ENCODE data around the gene LDB2.

The LDB2 gene

DNA sequence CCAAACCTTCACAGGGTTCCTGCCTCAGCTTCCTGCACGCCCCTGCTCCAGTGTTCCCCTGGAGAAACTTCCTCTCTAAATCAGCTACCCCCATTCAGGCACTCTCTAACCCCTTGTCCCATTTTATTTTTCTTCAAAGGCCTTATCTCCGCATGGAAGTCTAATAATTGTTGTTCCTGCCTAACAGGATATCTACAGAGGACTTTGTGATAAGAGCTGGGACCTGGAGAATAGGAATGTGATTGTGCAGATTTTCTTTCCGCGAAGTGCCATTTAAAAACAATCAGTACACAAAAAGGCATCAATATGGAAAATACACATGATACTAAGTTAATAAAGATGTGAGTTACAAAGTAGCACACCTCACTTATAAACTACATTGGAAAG, 32.6 kb downstream of the LDB2 start:
- no peaks in the 10 kb centered on the region for H3F3A ChIP-seq (ENCODE audit: insufficient read depth, low read length)
- H3K27me3 ChIP-seq (replicated peaks; ENCODE audit: insufficient read depth, low read length): no peaks in the 10 kb centered on the region
- H3K4me3 ChIP-seq (ENCODE audit: low read length): no peak overlapping the region
- H3K4me2 ChIP-seq (ENCODE audit: low read depth, low read length): no peak overlapping the region
- TF ChIP-seq EZH2phosphoT487 (IDR thresholded peaks at IDR 0.05; ENCODE audit: low read length) (no peak), EZH2 (optimal IDR thresholded peaks at IDR 0.05; ENCODE audit: low read depth, low read length) (no peak)
- TF ChIP-seq, protein P1, sequence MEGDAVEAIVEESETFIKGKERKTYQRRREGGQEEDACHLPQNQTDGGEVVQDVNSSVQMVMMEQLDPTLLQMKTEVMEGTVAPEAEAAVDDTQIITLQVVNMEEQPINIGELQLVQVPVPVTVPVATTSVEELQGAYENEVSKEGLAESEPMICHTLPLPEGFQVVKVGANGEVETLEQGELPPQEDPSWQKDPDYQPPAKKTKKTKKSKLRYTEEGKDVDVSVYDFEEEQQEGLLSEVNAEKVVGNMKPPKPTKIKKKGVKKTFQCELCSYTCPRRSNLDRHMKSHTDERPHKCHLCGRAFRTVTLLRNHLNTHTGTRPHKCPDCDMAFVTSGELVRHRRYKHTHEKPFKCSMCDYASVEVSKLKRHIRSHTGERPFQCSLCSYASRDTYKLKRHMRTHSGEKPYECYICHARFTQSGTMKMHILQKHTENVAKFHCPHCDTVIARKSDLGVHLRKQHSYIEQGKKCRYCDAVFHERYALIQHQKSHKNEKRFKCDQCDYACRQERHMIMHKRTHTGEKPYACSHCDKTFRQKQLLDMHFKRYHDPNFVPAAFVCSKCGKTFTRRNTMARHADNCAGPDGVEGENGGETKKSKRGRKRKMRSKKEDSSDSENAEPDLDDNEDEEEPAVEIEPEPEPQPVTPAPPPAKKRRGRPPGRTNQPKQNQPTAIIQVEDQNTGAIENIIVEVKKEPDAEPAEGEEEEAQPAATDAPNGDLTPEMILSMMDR (IDR thresholded peaks at IDR 0.05; ENCODE audit: low read length): no peak
- no peak overlapping the region for H3K9ac ChIP-seq (ENCODE audit: low read length)
- no peak overlapping the region for H3K27ac ChIP-seq (ENCODE audit: low read length)
- no peak for DNase-seq
- no peaks in the 10 kb centered on the region for H3K4me1 ChIP-seq (ENCODE audit: low read length)
- no peaks in the 10 kb centered on the region for H3K79me2 ChIP-seq (ENCODE audit: low read length)
- no peaks in the 10 kb centered on the region for H4K20me1 ChIP-seq (ENCODE audit: insufficient read depth, low read length)
- H2AFZ ChIP-seq (ENCODE audit: low read length): no peak overlapping the region
- no peaks in the 10 kb centered on the region for H3K9me2 ChIP-seq (replicated peaks; ENCODE audit: insufficient read depth, low read length)
- no peaks in the 10 kb centered on the region for H3K9me3 ChIP-seq (replicated peaks; ENCODE audit: insufficient read depth, low read length)
- no peaks in the 10 kb centered on the region for H3K36me3 ChIP-seq (replicated peaks; ENCODE audit: insufficient read depth, low read length)

DNA sequence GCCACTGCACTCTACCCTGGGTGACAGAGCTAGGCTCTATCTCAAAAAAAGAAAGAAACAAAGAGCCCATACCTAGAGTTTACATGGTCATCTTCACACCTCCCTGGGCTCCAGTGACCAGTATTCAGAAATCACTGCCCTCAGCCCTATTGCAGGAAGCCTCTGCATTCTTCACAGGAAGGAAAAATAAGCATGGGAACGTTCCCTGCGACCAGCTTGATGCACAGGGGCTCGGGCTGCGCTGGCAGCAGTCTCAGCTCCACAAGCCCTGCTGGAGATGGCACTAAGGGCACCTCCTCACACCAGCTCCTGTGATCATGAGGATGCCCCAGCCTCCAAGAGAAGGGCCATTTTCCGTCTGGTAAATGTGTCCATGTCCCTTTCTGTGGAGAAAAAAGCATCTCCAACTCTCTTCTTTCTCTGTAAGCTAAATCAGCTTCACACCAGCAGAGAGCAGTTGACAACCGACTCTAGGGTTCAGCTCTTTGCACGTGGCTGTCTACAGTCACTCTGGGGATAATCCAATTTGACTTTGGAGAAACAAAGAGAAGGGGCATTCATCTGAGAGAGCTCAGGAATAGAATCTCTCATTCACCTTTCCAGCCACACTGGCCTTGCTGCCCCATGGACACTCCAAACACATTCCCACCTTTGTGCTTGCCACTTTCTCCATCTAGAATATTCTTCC, 33.1 kb downstream of the LDB2 start:
- Histone ChIP-seq H3K4me2 (ENCODE audit: low read depth, low read length) (no peak overlapping the region), H3K79me2 (ENCODE audit: low read length) (no peaks in the 10 kb centered on the region), H3K4me1 (ENCODE audit: low read length) (no peaks in the 10 kb centered on the region), H4K20me1 (ENCODE audit: insufficient read depth, low read length) (no peaks in the 10 kb centered on the region), H3K9me3 (replicated peaks; ENCODE audit: insufficient read depth, low read length) (no peaks in the 10 kb centered on the region), H2AFZ (ENCODE audit: low read length) (no peak overlapping the region), H3K9ac (ENCODE audit: low read length) (no peak overlapping the region), H3K9me2 (replicated peaks; ENCODE audit: insufficient read depth, low read length) (no peaks in the 10 kb centered on the region), H3K27ac (ENCODE audit: low read length) (no peak overlapping the region), H3K4me3 (ENCODE audit: low read length) (no peak overlapping the region), H3K36me3 (replicated peaks; ENCODE audit: insufficient read depth, low read length) (no peaks in the 10 kb centered on the region), H3F3A (ENCODE audit: insufficient read depth, low read length) (no peaks in the 10 kb centered on the region), H3K27me3 (replicated peaks; ENCODE audit: insufficient read depth, low read length) (no peaks in the 10 kb centered on the region)
- DNase-seq: no peak
- TF ChIP-seq, protein P1 (IDR thresholded peaks at IDR 0.05; ENCODE audit: low read length): no peak
- no peak for TF ChIP-seq EZH2 (optimal IDR thresholded peaks at IDR 0.05; ENCODE audit: low read depth, low read length)
- TF ChIP-seq EZH2phosphoT487 (IDR thresholded peaks at IDR 0.05; ENCODE audit: low read length): no peak

DNA sequence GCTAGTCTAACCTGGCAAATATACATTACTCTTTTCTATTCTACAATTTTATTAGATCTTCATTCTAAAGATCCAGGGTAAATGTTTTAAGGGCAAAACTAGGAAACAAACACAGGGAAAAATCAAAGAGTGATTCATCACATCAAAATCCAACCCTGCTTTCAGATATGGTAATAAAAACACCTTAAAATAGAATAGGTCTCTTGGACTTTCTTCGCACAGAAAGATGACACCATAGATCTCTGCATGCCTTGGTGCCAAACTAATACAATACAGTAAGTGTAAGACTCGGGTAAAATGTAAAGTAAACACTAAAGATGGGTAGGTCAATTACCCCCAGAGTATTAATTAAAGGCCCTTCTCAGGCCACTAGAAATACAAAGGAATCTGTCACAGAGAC, 34.2 kb downstream of the LDB2 start:
- Histone ChIP-seq H3K9ac (ENCODE audit: low read length) (no peak overlapping the region), H3K27ac (ENCODE audit: low read length) (no peak overlapping the region), H2AFZ (ENCODE audit: low read length) (no peak overlapping the region), H4K20me1 (ENCODE audit: insufficient read depth, low read length) (no peaks in the 10 kb centered on the region), H3K79me2 (ENCODE audit: low read length) (no peaks in the 10 kb centered on the region), H3K36me3 (replicated peaks; ENCODE audit: insufficient read depth, low read length) (no peaks in the 10 kb centered on the region), H3K4me3 (ENCODE audit: low read length) (no peak overlapping the region), H3K9me2 (replicated peaks; ENCODE audit: insufficient read depth, low read length) (no peaks in the 10 kb centered on the region), H3K27me3 (replicated peaks; ENCODE audit: insufficient read depth, low read length) (no peaks in the 10 kb centered on the region), H3K4me1 (ENCODE audit: low read length) (no peaks in the 10 kb centered on the region), H3K9me3 (replicated peaks; ENCODE audit: insufficient read depth, low read length) (no peaks in the 10 kb centered on the region), H3F3A (ENCODE audit: insufficient read depth, low read length) (no peaks in the 10 kb centered on the region), H3K4me2 (ENCODE audit: low read depth, low read length) (no peak overlapping the region)
- TF ChIP-seq EZH2 (optimal IDR thresholded peaks at IDR 0.05; ENCODE audit: low read depth, low read length): no peak
- no peak for TF ChIP-seq EZH2phosphoT487 (IDR thresholded peaks at IDR 0.05; ENCODE audit: low read length)
- TF ChIP-seq, protein P1 (IDR thresholded peaks at IDR 0.05; ENCODE audit: low read length): no peak
- no peak for DNase-seq

Measured in MM.1S (cell line).